ENCODE data around the gene S1PR4. TPM values are rescaled to one million over a fixed set of nuclear protein-coding genes. Genes with fewer than 3 reads are reported as not detected.

The S1PR4 gene
- total and polyA plus RNA-seq, 9 of the 15 experiments (the other 6 are each of a cell fraction or from before 2014, with no cell fraction given): 0.27 TPM; not detected in 8

GRCh38 chr19:3154957-3155736, 23.4 kb upstream of the S1PR4 start (continued):
- TF ChIP-seq E2F6 (IDR thresholded peaks at IDR 0.05; ENCODE audit: borderline replicate concordance in 1 of 2, extremely low read depth in 1 of 2, insufficient read depth in 1 of 2, insufficient read length in 1 of 2, low read depth in 1 of 2, low read length in 1 of 2, poor library complexity in 1 of 2, severe bottlenecking in 1 of 2) (peak in 1 of 2 experiments; percentile 5), ZNF121 (CRISPR knock-in tag; conservative IDR thresholded peaks at IDR 0.05) (peak; percentile 59), GTF2A2 (tag; IDR thresholded peaks at IDR 0.05) (peak; percentile 50; the same call in 1 of the 2 replicates), FOXK1 (CRISPR knock-in tag; IDR thresholded peaks at IDR 0.05; ENCODE audit: borderline replicate concordance) (peak; percentile 52; the same call in 1 of the 2 replicates), UBTF (IDR thresholded peaks at IDR 0.05; ENCODE audit: borderline replicate concordance in 1 of 2, low read depth in 2 of 2, low read length in 2 of 2) (peak; percentile 54 to 81; a peak in 3 of 4 replicates), MBD1 (CRISPR knock-in tag; IDR thresholded peaks at IDR 0.05) (no peak), NRF1 (conservative IDR thresholded peaks at IDR 0.05 in 1 of 2, IDR thresholded peaks at IDR 0.05 in 1 of 2) (peak; percentile 75 to 79), POLR2A (conservative IDR thresholded peaks at IDR 0.05) (peak; percentile 83), ZNF175 (CRISPR knock-in tag; IDR thresholded peaks at IDR 0.05; ENCODE audit: low read depth) (peak; percentile 67), MAFG (tag; conservative IDR thresholded peaks at IDR 0.05) (peak; percentile 43; the same call in 1 of the 2 replicates), BMI1 (IDR thresholded peaks at IDR 0.05; ENCODE audit: low read length) (no peak), ARNT (IDR thresholded peaks at IDR 0.05) (peak; percentile 83 to 91; a peak in 3 of 4 replicates), NR2C2 (CRISPR knock-in tag; IDR thresholded peaks at IDR 0.05) (no peak), NR2C2 (tag; IDR thresholded peaks at IDR 0.05) (peak; percentile 75), SUPT5H (IDR thresholded peaks at IDR 0.05) (peak; percentile 72), ZBTB26 (CRISPR knock-in tag; IDR thresholded peaks at IDR 0.05) (0 out of 2 replicates have a peak, but pooled peaks have one; percentile 31), NR2C1 (IDR thresholded peaks at IDR 0.05) (peak; percentile 35; the same call in 1 of the 2 replicates), NR2C1 (tag; IDR thresholded peaks at IDR 0.05) (peak; percentile 62)

All from K562 (cell line).